Smooth muscle cell (in vitro differentiated cells): Measurements from ENCODE around the gene SYT2. TPM values are rescaled to one million over a fixed set of nuclear protein-coding genes. Genes with fewer than 3 reads are reported as not detected.

Source experiments
- DNase-seq: peaks from one replicate; lab custom pipeline; 2025; ENCODE audit not compliant: unreplicated experiment; lab: John Stamatoyannopoulos, UW
- H2AFZ ChIP-seq: fragments of 200-600 bp; sonication (generic); 2 replicates; pipeline ENCODE4 v1.6.0; 2016; ENCODE audit warnings: antibody characterized with exemption, low read depth, mild to moderate bottlenecking
- H3F3A ChIP-seq: fragments of 200-600 bp; sonication (generic); 2 replicates; pipeline ENCODE4 v1.6.0; 2017; ENCODE audit warnings: antibody characterized with exemption, low read depth
- H3K27ac ChIP-seq: fragments of 200-600 bp; sonication (generic); 2 replicates; pipeline ENCODE4 v1.5.1; 2016; ENCODE audit warnings: low read depth, mild to moderate bottlenecking
- H3K27me3 ChIP-seq: fragments of 200-600 bp; sonication (generic); 2 replicates; pipeline ENCODE4 v1.6.1; 2016; ENCODE audit warnings: low read depth, mild to moderate bottlenecking
- H3K36me3 ChIP-seq: fragments of 200-600 bp; sonication (generic); 2 replicates; pipeline ENCODE4 v1.5.1; 2016; ENCODE audit warnings: low read depth
- H3K4me1 ChIP-seq: fragments of 200-600 bp; sonication (generic); 2 replicates; pipeline ENCODE4 v1.5.1; 2016; ENCODE audit warnings: low read depth
- H3K4me2 ChIP-seq: fragments of 200-600 bp; sonication (generic); 2 replicates; pipeline ENCODE4 v1.6.0; 2016; ENCODE audit warnings: mild to moderate bottlenecking
- H3K4me3 ChIP-seq: fragments of 200-600 bp; sonication (generic); 2 replicates; pipeline ENCODE4 v1.5.1; 2016; ENCODE audit warnings: mild to moderate bottlenecking
- H3K79me2 ChIP-seq: fragments of 200-600 bp; sonication (generic); 2 replicates; pipeline ENCODE4 v1.6.0; 2016; ENCODE audit warnings: low read depth, mild to moderate bottlenecking
- H3K9ac ChIP-seq: fragments of 200-600 bp; sonication (generic); 2 replicates; pipeline ENCODE4 v1.6.0; 2016; ENCODE audit warnings: low read depth
- H3K9me3 ChIP-seq: fragments of 200-600 bp; sonication (generic); replicated peaks from 2 replicates; pipeline ENCODE4 v1.5.1; 2016; ENCODE audit warnings: low read depth
- H4K20me1 ChIP-seq: fragments of 200-600 bp; sonication (generic); 2 replicates; pipeline ENCODE4 v1.6.0; 2016; ENCODE audit warnings: low read depth
- CTCF ChIP-seq: fragments of 200-600 bp; sonication (generic); IDR thresholded peaks from 2 replicates; pipeline ENCODE4 v1.5.1; 2017; ENCODE audit warnings: borderline replicate concordance, mild to moderate bottlenecking, antibody characterized with exemption; ENCODE audit not compliant: insufficient read depth, poor library complexity, severe bottlenecking
- WGBS: methylation state at CpG from one replicate; pipeline ENCODE4 v1.1.7; 2016; ENCODE audit warnings: low lambda C conversion rate; 5-methylcytosine and 5-hydroxymethylcytosine counted together
- polyA plus RNA-seq: library from polyadenylated mRNA; unstranded; fragments of >200 nt; fragmentation: Nextera tagmentation; extraction: Ambion mirVana; gene quantifications from 2 replicates; pipeline ENCODE4 v1.2.1, GENCODE V29; 2016
- total RNA-seq: library from RNA; depleted of rRNA; stranded (reverse); fragments of >200 nt; gene quantifications from 2 replicates; pipeline ENCODE4 v1.2.3, GENCODE V29; 2014

SYT2 gene
- total and polyA plus RNA-seq, 2 experiments from 2014 or later = not detected

- no peaks in the 10 kb centered on the region for H4K20me1 ChIP-seq
- no peak overlapping the region for H2AFZ ChIP-seq
- no peaks in the 10 kb centered on the region for H3K79me2 ChIP-seq
- WGBS = 87% methylated on average over 10 of the region's 10 CpGs
- no peak for TF ChIP-seq CTCF
- no peaks in the 10 kb centered on the region for H3K36me3 ChIP-seq
- no peak overlapping the region for H3K9ac ChIP-seq
- H3F3A ChIP-seq = no peaks in the 10 kb centered on the region
- H3K4me1 ChIP-seq = no peaks in the 10 kb centered on the region
- H3K27ac ChIP-seq = no peak overlapping the region
- no peak overlapping the region for H3K4me3 ChIP-seq
- no peak overlapping the region for H3K4me2 ChIP-seq
- peaks cover 33% of the 10 kb centered on the region for H3K27me3 ChIP-seq
- H3K9me3 ChIP-seq = no peaks in the 10 kb centered on the region
- no peak for DNase-seq
These were observed 47.1 kb downstream of the SYT2 start for GRCh38 chr1:202663131-202663530.

DNA sequence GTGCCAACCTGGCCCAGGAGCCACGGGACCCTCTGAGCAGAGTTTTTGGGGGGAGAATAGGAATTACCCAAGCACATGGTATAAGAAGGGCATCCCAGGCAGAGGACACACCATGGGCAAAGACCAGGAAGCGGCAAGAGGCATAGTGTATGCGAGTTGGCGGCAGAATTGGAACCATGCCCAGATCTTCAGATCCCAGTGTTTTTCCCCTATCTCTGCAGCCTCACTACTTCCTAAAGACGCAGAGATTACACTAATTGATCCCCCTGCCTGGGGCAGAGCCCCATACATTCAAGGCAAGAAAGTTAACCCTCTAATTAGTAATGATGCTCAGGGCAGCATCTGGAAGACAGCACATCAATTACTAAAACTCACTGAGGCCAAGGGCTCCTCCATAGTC, 48.2 kb downstream of the SYT2 start:
- no peaks in the 10 kb centered on the region for H3K4me1 ChIP-seq
- H3K9ac ChIP-seq = no peak overlapping the region
- no peaks in the 10 kb centered on the region for H4K20me1 ChIP-seq
- no peak overlapping the region for H3K4me3 ChIP-seq
- H3K9me3 ChIP-seq = no peaks in the 10 kb centered on the region
- H3K36me3 ChIP-seq = no peaks in the 10 kb centered on the region
- WGBS = 74% methylated on average over 5 of the region's 5 CpGs
- peaks cover 33% of the 10 kb centered on the region for H3K27me3 ChIP-seq
- no peak for TF ChIP-seq CTCF
- H3F3A ChIP-seq = no peaks in the 10 kb centered on the region
- no peak for DNase-seq
- no peak overlapping the region for H2AFZ ChIP-seq
- H3K79me2 ChIP-seq = no peaks in the 10 kb centered on the region
- H3K4me2 ChIP-seq = no peak overlapping the region
- H3K27ac ChIP-seq = no peak overlapping the region

DNA sequence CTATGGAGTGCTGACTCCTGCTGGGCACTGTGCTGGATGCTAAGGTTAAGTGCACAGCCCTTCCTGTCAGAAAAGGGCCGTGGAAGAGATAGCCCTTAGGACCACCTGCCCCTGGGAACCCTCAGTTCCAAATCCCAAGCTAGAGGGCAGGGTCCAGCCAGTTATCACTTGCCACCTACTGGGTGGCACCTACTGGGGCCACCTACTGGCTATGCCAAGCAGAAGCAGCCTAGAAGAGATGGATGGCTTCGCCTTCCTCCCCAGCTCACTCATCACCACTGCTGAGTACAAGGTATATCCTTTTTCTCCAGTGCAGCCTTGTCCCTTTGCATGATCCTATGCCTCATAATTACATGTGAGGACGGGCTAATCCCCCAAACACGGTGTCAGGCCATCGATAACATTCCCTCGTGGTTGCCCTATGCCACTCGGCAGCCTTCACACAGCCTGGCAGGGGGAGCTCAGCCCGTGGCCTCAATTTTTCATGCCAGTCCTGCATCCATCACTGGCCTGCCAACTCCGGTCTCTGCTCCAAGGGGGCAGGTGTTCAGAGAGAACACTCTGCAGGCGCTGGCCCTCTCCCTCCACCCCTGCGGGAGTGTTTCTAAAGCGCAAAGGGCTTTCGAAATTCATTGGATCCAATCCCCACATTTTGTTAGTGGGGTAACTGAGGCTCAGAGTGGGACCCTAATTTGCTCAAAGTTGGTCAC, 49.0 kb downstream of the SYT2 start:
- Histone ChIP-seq H3K9ac (no peak overlapping the region), H3K27ac (no peak overlapping the region), H3K36me3 (no peaks in the 10 kb centered on the region), H4K20me1 (no peaks in the 10 kb centered on the region), H3K4me2 (no peak overlapping the region), H3K4me1 (no peaks in the 10 kb centered on the region), H3F3A (no peaks in the 10 kb centered on the region), H3K79me2 (no peaks in the 10 kb centered on the region), H3K9me3 (no peaks in the 10 kb centered on the region), H3K27me3 (peaks cover 33% of the 10 kb centered on the region), H3K4me3 (no peak overlapping the region), H2AFZ (no peak overlapping the region)
- TF ChIP-seq CTCF = peak; percentile 10
- 80% methylated on average over 13 of the region's 13 CpGs for WGBS
- no peak for DNase-seq

DNA sequence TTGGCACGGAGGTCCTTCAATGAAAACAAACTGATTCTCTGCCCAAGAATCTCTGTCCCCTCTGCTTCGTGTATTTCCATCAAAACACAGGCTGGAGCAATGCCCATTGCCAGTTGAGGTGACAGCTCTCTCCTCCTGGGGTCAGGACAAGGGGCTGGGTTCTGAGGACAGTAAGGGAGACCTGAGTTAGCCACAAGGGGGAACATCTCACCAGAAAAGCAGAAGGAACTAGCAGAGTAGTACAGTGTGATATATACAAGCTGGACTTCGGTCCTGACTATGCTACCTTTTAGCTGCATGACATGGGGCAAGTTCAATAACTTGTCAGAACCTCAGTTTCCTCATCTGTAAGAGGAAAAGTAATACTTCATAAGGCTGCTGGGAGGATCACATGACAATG, 50.3 kb downstream of the SYT2 start:
- no peak overlapping the region for H3K4me3 ChIP-seq
- no peak for TF ChIP-seq CTCF
- DNase-seq = no peak
- H3K27ac ChIP-seq = no peak overlapping the region
- H3K9ac ChIP-seq = no peak overlapping the region
- peaks cover 33% of the 10 kb centered on the region for H3K27me3 ChIP-seq
- no peaks in the 10 kb centered on the region for H3K79me2 ChIP-seq
- 74% methylated on average over 3 of the region's 3 CpGs for WGBS
- no peaks in the 10 kb centered on the region for H3F3A ChIP-seq
- H3K36me3 ChIP-seq = no peaks in the 10 kb centered on the region
- no peaks in the 10 kb centered on the region for H3K9me3 ChIP-seq
- H2AFZ ChIP-seq = no peak overlapping the region
- no peaks in the 10 kb centered on the region for H3K4me1 ChIP-seq
- no peaks in the 10 kb centered on the region for H4K20me1 ChIP-seq
- H3K4me2 ChIP-seq = no peak overlapping the region
